Right lobe of liver (tissue), 6 donors: ENCODE results near the gene PARM1. TPM values are rescaled to one million over a fixed set of nuclear protein-coding genes. Genes with fewer than 3 reads are reported as not detected.

Experiments
- ATAC-seq, 4 donors: fragments of 200-7000 bp; cut with Tn5 transposase; one replicate each; pipeline ENCODE4 v1.9.1; 2020; ENCODE audit warnings: mild to moderate bottlenecking in 4 of 4, moderate library complexity in 4 of 4
- DNase-seq, 3 donors: peaks; one replicate each; pipeline ENCODE4 v3.0.0-alpha.2; 2020
- H3K27ac ChIP-seq, 3 donors: fragments of 200-600 bp; one replicate each; pipeline ENCODE4 v1.8.0; 2022
- H3K27me3 ChIP-seq, 2 donors: fragments of 200-600 bp; one replicate each; pipeline ENCODE4 v1.8.0; 2022
- H3K36me3 ChIP-seq, 4 donors: fragments of 200-600 bp; sonication (generic) in 1 of 4; one replicate each; pipeline versions ENCODE4 v1.5.1 to v1.8.0; 2017 to 2022; ENCODE audit warnings: control low read depth in 1 of 4
- H3K4me1 ChIP-seq, 4 donors: fragments of 200-600 bp; sonication (generic) in 1 of 4; one replicate each; pipeline versions ENCODE4 v1.5.1 to v1.8.0; 2017 to 2022; ENCODE audit warnings: control low read depth in 1 of 4
- H3K4me3 ChIP-seq, 3 donors: fragments of 200-600 bp; one replicate each; pipeline ENCODE4 v1.8.0; 2022
- H3K9me3 ChIP-seq, 4 donors: fragments of 200-600 bp; sonication (generic) in 1 of 4; one replicate each; pipeline versions ENCODE4 v1.5.1 to v1.8.0; 2017 to 2022; ENCODE audit warnings: control low read depth in 1 of 4
- CTCF ChIP-seq, 4 donors: fragments of 200-600 bp in 3 of 4; fragments of 450-650 bp in 1 of 4; IDR thresholded peaks; one replicate each; pipeline versions ENCODE4 v1.5.1 to v1.8.0; 2016 to 2022; ENCODE audit warnings: antibody characterized with exemption in 4 of 4, mild to moderate bottlenecking in 2 of 4
- POLR2A ChIP-seq: fragments of 450-650 bp; IDR thresholded peaks from one replicate; pipeline ENCODE4 v1.6.1; 2017; ENCODE audit warnings: antibody characterized with exemption, mild to moderate bottlenecking
- WGBS: methylation state at CpG from one replicate; pipeline ENCODE4 v1.1.6; 2018; ENCODE audit warnings: low coverage, low lambda C conversion rate; ENCODE audit not compliant: insufficient coverage; ENCODE audit errors: missing lambda C conversion rate; 5-methylcytosine and 5-hydroxymethylcytosine counted together
- intact Hi-C, 2 donors: fragments of 100-400 bp; cut with DNase I; formaldehyde crosslinking; loops; one replicate each; pipeline versions ENCODE4 v1.11.2 to v1.14.1; 2022
- long read RNA-seq: library from polyadenylated mRNA; unstranded; transcript quantifications from one replicate; pipeline ENCODE4 v2.0.0, GENCODE V29; 2019
- total RNA-seq, 6 experiments: library from RNA; depleted of rRNA in 2 of 6; stranded (reverse); fragments of >200 nt in 2 of 6; fragmentation: NEBNext Ultra II Directional in 3 of 6; extraction: Animal tissue kit (Norgen Biotek cat#: 25700) in 3 of 6; gene quantifications; one replicate each; pipeline versions ENCODE4 v1.1.0 to v1.2.4, GENCODE V29; 2016 to 2023
- donor health status: DM: no; HTN: yes; CAD: no.
- donor health status: DM: no; HTN: no; CAD: no.
- donor health status: DM: no; HTN: no; CAD: no.
- donor health status: DM: no; HTN: yes; CAD: no.
- donor health status: DM: no; HTN: yes; CAD: no.

PARM1 gene
- 1 to 10 TPM in 1 of 6 experiments, under 1 TPM in 5; 0.18 to 1.2 (median 0.31) TPM for total RNA-seq
- long read RNA-seq, result 0 reads

- no peaks in the 10 kb centered on the region for H3K9me3 ChIP-seq
- intact Hi-C loops, result no loop called here
- peak; percentile 89 to 97 (median 95) for ATAC-seq
- no peaks in the 10 kb centered on the region for H3K36me3 ChIP-seq
- peak; percentile 74 to 87 (median 85) for DNase-seq
- H3K4me1 ChIP-seq, result peaks cover 0 to 13% (median 0%) of the 10 kb centered on the region in 4 donors
- peak within 1 kb of the TSS; percentile 26 to 40 (median 37) for H3K4me3 ChIP-seq
- 1% methylated on average over 10 of the region's 64 CpGs for WGBS
- no peak within 1 kb of the TSS for H3K27ac ChIP-seq
- H3K27me3 ChIP-seq, result no peaks in the 10 kb centered on the region
- TF ChIP-seq POLR2A (no peak), CTCF (IDR thresholded peaks at IDR 0.05) (peak; percentile 32 to 59 (median 46))
Measured at GRCh38 chr4:74932832-74933561, at the start of gene PARM1. Gene PARM1, plus strand, starts transcription at chr4:74933116. Its CDS starts 212 bp downstream, at chr4:74933328.

- intact Hi-C loops, result no loop called here
- Histone ChIP-seq H3K36me3 (no peaks in the 10 kb centered on the region), H3K4me1 (no peaks in the 10 kb centered on the region), H3K27me3 (no peaks in the 10 kb centered on the region), H3K9me3 (no peaks in the 10 kb centered on the region), H3K27ac (no peak overlapping the region), H3K4me3 (no peak overlapping the region)
- 18% methylated on average over 2 of the region's 2 CpGs for WGBS
- DNase-seq, result no peak
- ATAC-seq, result no peak
- no peak for TF ChIP-seq POLR2A
- TF ChIP-seq CTCF (IDR thresholded peaks at IDR 0.05), result no peak
Measured at GRCh38 chr4:74884266-74884665, 48.6 kb upstream of the PARM1 start.

GRCh38 chr4:74886484-74886883 lies 46.4 kb upstream of the PARM1 start:
- no peaks in the 10 kb centered on the region for H3K27me3 ChIP-seq
- no peak overlapping the region for H3K4me3 ChIP-seq
- no peaks in the 10 kb centered on the region for H3K9me3 ChIP-seq
- 82% methylated on average over 4 of the region's 4 CpGs for WGBS
- TF ChIP-seq CTCF (IDR thresholded peaks at IDR 0.05) (no peak), POLR2A (no peak)
- H3K4me1 ChIP-seq, result no peaks in the 10 kb centered on the region
- no peaks in the 10 kb centered on the region for H3K36me3 ChIP-seq
- intact Hi-C loops, result no loop called here
- H3K27ac ChIP-seq, result no peak overlapping the region
- ATAC-seq, result no peak
- DNase-seq, result no peak

GRCh38 chr4:74890341-74890740 lies 42.6 kb upstream of the PARM1 start:
- H3K36me3 ChIP-seq, result no peaks in the 10 kb centered on the region
- no peak overlapping the region for H3K27ac ChIP-seq
- DNase-seq, result no peak
- H3K4me1 ChIP-seq, result no peaks in the 10 kb centered on the region
- TF ChIP-seq POLR2A, result no peak
- no peak for TF ChIP-seq CTCF (IDR thresholded peaks at IDR 0.05)
- intact Hi-C loops, result no loop called here
- no peaks in the 10 kb centered on the region for H3K9me3 ChIP-seq
- H3K4me3 ChIP-seq, result no peak overlapping the region
- H3K27me3 ChIP-seq, result no peaks in the 10 kb centered on the region
- 49% methylated on average over 5 of the region's 5 CpGs for WGBS
- ATAC-seq, result no peak
